Hepatic stellate cell (primary cell): ENCODE data around the gene PAM16.
"Not testable (repeated sequence)": the region's sequence is repeated elsewhere in the genome, so short reads cannot be mapped to it uniquely, and the experiment has no call there.

ENCODE experiments used
- DNase-seq: peaks from one replicate; pipeline ENCODE4 v3.0.0; 2011; ENCODE audit warnings: low spot score

PAM16 gene

DNA sequence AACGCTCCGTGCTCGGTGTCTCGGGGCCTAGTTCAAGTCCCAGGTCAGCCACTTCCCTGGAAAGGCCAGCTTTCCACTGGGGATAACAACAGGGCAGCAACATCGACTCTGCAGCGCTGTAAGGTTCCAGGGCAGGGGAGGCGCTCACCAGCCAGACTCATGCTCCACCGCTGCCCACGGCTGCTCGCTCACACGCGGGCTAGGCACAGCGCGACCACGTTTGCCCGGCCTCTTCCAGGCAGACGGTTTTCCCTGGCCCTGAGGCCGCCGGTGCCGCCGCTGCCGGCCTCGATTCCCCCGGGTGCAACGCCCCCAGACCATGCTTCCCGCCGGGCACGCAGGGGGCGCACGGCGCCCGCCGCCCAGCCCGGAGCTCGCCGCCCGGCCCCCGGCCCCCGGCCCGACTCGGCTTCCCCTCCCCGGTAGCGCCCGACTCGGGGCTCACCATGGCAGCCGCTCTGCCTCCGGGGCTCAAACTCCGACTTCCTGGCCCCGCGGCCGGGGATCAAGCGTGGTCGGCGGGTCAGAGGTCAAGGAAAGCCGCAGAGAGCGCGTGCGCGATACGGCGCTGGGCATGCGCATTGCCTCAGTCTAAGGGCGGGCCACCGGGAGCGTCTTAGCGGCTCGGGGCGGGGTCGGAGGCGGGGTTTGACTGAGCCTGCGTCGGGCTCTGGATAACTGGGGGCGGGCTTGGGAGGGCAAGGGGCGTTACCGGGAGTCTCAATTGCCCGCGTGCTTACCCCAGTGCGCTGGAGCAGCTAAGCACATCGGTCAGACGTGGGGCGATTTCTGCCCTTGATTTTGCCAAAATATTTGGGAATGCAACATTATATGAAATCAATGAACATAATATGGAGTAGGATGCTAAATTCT, at the start of gene PAM16:
PAM16 (minus strand) TSS at position 535 of the 873 bp plus-strand sequence; CDS start at position 448, 87 bp downstream.
- peak; percentile 94 for DNase-seq

GRCh38 chr16:4399001-4399730, 48.0 kb upstream of the PAM16 start:
- DNase-seq = no peak

DNA sequence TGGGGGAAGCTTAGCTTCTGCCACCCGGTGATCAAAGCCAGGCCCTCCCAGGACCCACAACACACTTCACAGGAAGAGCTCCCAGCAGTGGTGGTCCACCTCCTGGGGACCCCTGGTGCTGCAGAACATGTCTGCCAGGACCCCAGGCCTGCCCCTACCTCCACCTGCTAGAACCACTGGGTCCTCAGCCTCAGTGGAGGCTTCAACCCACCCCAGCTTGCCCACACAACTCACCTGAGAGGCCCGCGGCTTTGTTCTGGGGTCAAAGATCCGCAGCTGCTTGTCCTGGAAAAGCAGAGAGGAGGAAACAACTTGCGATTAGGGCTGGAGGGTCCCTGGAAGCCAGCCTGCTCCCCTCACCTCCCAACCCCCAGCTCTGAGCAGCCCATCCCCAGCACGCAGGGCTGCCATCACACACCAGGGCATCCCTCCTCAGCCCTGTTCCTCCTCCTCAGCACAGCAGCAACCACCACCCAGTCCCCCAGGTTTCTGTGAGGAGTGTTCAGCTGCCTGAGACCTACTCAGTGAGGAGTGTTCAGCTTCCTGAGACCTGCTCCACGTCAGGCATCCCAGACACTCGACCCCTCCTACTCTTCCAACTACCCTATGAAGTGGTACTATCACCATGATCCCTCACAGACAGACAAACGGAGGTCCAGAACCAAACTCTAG, 44.1 kb upstream of the PAM16 start:
- no peak for DNase-seq

DNA sequence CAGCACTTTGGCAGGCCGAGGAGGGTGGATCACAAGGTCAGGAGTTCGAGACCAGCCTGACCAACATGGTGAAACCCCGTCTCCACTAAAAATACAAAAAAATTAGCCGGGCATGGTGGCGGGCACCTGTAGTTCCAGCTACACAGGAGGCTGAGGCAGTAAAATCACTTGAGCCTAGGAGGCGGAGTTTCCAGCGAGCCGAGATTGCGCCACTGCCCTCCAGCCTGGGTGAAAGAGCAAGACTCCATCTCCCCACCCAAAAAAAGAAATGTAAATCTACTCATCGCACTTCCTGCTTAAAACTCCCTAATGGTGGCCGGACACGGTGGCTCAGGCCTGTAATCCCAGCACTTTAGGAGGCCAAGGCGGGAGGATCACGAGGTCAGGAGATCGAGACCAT, 42.7 kb upstream of the PAM16 start:
- DNase-seq = not testable (repeated sequence)

DNA sequence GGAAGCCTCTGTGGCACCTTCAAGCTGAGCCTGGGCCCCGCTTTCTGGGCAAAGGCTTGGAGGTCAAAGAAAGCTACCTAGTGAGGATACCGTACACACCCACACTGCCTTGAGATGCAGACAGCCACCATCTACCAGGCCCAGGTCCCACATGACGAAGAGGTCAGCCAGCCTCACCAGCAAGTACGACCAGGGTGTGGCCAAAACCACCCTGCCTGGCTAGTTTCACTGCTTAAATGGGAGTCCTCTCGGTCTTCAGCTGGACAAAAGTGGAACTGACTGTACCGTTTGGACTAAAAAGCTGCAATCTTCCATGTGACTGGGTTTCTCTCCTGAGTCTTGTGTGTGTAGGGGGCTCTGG, 42.1 kb upstream of the PAM16 start:
- peak; percentile 76 for DNase-seq

DNA sequence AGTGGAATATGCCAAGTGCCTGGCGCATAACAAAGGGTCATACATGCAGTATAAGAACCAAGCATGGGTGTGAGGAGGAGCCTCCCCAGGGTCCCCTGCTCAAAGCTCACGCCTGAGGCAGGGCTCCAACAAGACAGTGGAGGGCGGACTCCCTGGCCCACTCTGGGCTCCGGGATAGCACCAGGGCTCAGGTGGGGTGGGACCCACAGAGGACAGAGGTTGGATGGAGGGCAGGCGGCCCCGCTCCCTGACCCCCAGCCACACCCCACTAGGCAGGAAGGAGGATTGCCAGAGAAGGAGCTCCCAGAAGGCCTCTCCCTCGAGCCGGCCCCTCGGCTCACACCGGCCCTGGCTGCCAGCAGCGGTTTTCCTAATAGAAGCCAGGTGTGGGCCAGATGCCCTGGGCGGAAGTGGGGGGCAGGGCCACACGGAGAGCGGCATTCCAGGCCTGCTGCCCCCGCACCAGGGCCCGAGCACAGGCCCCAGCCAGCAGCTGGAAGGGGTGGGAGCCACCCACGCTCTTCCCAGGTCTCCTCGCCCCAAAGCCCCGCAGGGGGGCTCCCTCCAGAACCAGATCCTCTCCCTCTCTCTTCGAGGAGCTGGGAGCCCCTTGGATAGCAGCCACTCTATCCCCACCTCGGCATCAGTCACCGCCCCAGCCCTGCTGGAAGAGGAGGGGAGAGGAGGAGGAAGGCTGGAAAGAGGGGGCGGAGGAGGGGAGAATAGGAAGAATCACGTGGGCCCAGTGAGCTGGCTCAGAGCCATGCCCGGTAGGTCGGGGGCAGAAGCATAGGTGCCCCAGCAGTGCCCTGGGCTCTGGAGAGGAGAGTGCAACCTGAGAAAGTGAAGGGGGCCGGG, 41.5 kb upstream of the PAM16 start:
- DNase-seq = peak; percentile 70

- DNase-seq = no peak
Measured at GRCh38 chr16:4391631-4392381, 40.7 kb upstream of the PAM16 start.

DNA sequence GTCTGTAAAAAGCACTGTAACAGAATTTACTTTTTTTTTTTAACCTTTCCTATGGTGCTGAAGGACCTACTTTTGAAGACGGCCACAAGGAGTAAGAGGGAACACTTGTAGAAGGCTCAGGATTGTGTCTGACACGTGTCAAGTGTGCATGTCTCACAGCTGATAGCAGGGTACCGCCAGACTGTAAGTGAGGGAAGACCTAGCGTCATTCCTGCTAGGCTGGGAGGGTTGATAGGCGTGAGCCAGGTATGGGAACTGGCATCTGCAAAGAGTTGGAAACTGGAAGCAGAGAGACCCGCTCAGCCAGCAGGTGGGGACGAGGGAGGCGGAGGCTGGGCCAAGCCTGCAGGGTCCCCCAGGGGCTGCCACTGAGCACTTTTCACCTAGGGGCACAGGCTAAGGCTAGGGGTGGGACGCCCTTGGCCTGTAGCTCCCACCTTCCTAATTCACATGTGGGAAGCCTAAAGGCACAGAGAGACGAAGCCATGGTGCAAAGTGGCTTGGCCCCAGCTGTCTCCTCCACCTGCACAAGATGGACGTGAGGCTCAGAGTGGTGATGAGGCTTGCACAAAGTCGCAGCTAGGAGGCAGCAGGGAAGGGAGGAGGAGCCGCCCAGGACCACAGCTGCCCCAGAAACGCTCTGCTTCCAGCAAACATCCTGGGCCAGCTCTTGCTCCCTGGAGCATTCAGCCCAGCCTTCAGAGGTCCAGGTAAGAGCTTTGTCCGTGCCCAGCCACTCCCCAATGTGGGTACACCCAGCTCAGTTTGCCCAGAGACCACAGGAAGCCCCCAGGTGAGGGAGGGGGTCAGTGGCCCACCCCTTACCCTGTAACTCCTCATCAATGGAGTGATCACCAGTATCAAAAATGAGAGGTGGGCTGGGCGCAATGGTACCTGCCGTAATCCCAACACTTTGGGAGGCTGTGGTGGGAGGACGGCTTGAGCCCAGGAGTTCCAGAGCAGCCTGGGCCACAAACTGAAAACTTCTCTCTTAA, 39.4 kb upstream of the PAM16 start:
- DNase-seq = peak; percentile 49

GRCh38 chr16:4389051-4389955, 38.2 kb upstream of the PAM16 start:
- DNase-seq = no peak

DNA sequence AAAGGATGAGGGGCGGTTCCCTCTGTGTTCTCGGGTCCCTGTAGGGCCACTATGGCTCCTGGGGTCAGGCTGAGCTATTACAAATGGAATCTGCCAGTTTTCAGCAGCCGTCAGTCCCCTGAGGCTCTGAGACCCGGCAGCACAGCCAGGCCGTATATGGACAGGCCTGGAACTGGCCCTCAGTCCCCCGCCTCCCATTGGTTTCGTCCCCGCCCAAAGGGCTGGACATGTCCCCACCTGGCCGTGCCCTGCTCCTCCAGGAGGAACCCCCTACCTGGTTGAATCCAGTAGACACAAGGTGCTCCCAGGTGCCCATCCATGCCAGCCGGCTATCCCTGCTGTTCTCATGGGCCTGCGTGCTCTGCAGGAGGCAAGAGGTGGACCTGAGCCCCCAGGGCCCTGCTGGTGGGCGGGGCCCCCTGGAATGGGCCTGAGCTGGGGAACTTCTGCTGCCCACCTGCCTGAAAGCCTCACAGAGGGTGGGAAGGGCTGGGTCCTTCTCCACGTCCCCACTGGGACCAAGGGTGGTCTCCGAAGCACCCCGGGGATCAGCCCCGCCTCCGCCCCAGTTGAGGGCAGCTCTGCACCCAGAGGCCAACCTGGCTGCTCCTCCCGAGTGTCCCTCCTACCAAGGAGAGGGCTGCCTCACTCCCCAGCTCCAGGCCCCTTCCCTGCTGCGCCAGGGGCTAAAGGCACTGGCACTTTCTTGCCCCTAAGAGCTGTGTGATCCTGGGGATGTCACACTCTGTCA, 37.3 kb upstream of the PAM16 start:
- peak; percentile 96 for DNase-seq

DNA sequence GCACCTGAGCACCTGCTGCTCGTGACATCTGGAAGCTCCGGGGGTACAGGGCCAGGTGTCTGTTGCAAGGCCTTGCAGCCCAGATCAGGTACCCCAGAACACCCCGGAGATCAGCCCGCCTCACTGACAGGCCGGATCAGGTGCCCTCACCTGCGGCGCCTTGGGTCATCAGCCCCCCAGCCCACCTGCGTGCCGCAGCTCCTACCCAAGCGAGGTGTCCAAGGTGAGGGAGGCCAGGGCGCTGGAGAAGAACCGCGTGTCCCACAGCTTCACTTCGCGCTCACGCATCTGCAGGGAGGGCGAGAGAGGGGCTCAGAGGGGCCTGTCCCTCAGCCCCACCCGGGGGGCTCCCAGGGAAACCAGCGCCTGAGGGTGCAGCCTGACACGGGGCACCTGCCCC, 36.7 kb upstream of the PAM16 start:
- no peak for DNase-seq

DNA sequence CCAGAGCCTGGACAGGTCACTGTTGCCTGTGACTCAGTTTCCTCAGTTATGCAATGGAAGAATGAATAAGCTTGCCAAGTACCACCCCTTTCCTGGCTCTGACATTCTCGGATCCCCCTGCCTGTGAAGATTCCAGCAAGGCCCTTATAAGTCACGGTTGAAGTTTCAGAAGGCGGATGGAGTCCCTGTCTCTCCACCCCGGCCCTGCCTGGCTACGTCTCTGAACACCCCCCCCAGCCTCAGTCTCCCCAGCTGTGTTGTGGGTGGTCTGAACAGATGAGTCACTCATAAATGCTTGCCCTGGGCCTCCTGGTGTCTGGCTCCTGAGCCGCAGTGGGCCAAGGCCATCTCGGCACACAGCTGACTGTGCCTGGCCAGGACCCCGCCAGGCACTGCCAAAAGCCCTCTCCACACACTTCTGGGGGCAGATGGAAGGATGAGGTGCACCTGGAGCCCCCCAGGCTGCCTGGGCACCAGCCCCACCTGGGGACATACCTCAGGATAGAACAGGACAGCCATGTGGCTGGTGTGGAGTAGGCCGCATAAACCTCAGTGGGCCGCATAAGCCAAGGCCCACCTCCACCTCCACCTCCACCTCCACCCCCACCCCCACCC, 35.9 kb upstream of the PAM16 start:
- DNase-seq = no peak

- DNase-seq = peak; percentile 77
Measured at GRCh38 chr16:4386451-4386805, 35.3 kb upstream of the PAM16 start.

DNA sequence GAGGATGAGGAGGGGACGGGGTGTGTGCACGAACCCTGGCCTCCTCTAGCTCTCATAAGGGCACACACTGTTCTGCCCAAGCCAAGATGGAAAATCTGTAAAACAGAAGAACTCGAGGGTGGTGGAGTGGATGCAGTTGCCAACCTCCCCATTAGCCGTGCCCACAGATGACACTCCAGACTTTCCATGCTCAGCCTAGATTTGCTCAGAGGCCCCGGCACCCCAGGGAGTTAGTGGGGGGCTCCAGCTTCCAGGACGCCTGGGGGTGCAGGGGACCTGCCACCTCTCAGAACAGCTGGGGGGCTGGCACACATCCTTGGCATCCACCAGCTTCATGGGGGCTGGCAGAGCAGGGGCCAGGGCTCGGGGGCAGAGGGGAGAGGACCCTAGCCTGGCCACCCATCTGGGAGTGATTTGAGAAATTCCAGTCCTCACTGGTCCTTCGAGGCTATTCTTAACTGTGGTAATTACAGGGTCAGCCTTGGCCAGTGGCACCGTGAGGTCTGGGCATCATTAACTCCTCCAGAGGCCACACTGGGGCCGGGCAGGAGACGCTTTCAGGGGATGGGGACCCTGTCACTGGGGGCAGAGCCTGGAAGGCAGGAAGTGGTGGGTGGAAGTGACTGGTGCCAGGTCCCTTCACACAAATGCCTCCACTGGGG, 34.8 kb upstream of the PAM16 start:
- DNase-seq = no peak

- DNase-seq = no peak
Measured at GRCh38 chr16:4385066-4385788, 34.1 kb upstream of the PAM16 start.

DNA sequence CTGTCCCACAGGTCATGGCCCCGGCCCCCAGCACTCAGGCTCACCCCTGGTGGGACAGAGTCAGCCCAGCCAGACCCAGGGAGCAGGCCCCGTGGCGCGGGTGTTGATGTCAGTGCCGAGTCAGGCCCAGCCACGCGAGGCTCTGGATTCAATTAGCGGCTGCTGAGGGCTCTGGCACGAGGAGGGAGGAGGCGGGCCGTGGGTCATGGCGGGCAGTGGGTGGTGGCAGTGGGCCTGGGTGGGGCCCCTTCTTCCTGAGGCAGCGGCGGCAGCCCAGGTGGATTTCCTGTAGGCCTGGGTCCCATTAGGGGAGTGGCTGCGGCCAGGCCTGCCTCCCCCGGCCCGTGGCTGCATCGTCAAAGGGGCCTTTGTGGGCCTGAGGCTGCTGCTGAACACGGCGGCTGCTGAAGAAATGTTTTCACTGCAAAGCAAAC, 33.4 kb upstream of the PAM16 start:
- DNase-seq = no peak
